Fibroblast of skin of right biceps (primary cell): ENCODE results near the gene FAM72D.
"Not testable (repeated sequence)": the region's sequence is repeated elsewhere in the genome, so short reads cannot be mapped to it uniquely, and the experiment has no call there.

Experiments used
- DNase-seq: peaks from one replicate; pipeline ENCODE4 v3.0.0-alpha.2; 2013

The FAM72D gene

GRCh38 chr1:145095284-145096057 is at the start of gene FAM72D, which contains the start of gene SRGAP2B:
Gene FAM72D, plus strand, starts transcription at chr1:145095974. Its CDS starts 874 bp downstream, at chr1:145096848.
Gene SRGAP2B, minus strand, starts transcription at chr1:145095328. Its CDS starts 2,427 bp downstream, at chr1:145092901.
- not testable (repeated sequence) for DNase-seq

- DNase-seq: not testable (repeated sequence)
Measured at GRCh38 chr1:145047553-145047952, 48.2 kb upstream of the FAM72D start.

- not testable (repeated sequence) for DNase-seq
Measured at GRCh38 chr1:145048181-145048856, 47.5 kb upstream of the FAM72D start.

GRCh38 chr1:145052019-145052776 is 43.6 kb upstream of the FAM72D start:
- not testable (repeated sequence) for DNase-seq

- not testable (repeated sequence) for DNase-seq
Measured at GRCh38 chr1:145053428-145053827, 42.3 kb upstream of the FAM72D start.

- DNase-seq: not testable (repeated sequence)
Measured at GRCh38 chr1:145055217-145055760, 40.5 kb upstream of the FAM72D start.

GRCh38 chr1:145058184-145058583 is 37.6 kb upstream of the FAM72D start:
- not testable (repeated sequence) for DNase-seq

- not testable (repeated sequence) for DNase-seq
Measured at GRCh38 chr1:145063285-145063684, 32.5 kb upstream of the FAM72D start.

GRCh38 chr1:145063941-145064648 is 31.7 kb upstream of the FAM72D start:
- DNase-seq: not testable (repeated sequence)

- DNase-seq: not testable (repeated sequence)
Measured at GRCh38 chr1:145065194-145065826, 30.5 kb upstream of the FAM72D start.

- DNase-seq: not testable (repeated sequence)
Measured at GRCh38 chr1:145066486-145066885, 29.3 kb upstream of the FAM72D start.

GRCh38 chr1:145071569-145071968 is 24.2 kb upstream of the FAM72D start:
- not testable (repeated sequence) for DNase-seq

GRCh38 chr1:145074021-145074559 is 21.7 kb upstream of the FAM72D start:
- DNase-seq: not testable (repeated sequence)

- DNase-seq: not testable (repeated sequence)
Measured at GRCh38 chr1:145076877-145077276, 18.9 kb upstream of the FAM72D start.

- not testable (repeated sequence) for DNase-seq
Measured at GRCh38 chr1:145077872-145078786, 17.6 kb upstream of the FAM72D start.

GRCh38 chr1:145078787-145079370 is 16.9 kb upstream of the FAM72D start:
- DNase-seq: not testable (repeated sequence)

GRCh38 chr1:145079737-145080136 is 16.0 kb upstream of the FAM72D start:
- DNase-seq: not testable (repeated sequence)

GRCh38 chr1:145080193-145080592 is 15.6 kb upstream of the FAM72D start:
- DNase-seq: not testable (repeated sequence)

- DNase-seq: not testable (repeated sequence)
Measured at GRCh38 chr1:145082483-145083255, 13.1 kb upstream of the FAM72D start.
